Ammon's horn (tissue), 1 donor: Measurements from ENCODE around the gene SESN3.
"Not testable (repeated sequence)": the region's sequence is repeated elsewhere in the genome, so short reads cannot be mapped to it uniquely, and the experiment has no call there.

Experiments
- DNase-seq: peaks from one replicate; pipeline ENCODE4 v3.0.0-alpha.2; 2016; ENCODE audit warnings: low spot score

Gene SESN3

DNA sequence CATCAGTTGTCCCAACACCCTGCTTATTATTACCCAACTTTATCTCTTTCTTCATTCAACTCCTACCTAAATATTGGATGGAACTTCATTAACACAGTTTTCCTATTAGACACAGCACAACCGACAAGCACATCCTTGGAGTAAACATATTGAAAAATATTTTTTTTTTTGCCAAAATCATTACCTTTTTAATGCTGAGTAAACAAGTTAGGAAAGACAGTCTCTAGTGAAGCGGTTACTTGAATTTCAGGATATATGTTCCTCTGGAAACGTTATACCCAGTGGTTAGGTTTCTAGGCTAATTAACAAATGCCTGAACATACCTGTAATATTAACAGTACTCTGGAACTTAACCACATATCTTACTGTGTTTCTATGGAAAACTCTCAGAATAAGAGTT lies 11.4 kb downstream of the SESN3 start:
- DNase-seq, result no peak

DNA sequence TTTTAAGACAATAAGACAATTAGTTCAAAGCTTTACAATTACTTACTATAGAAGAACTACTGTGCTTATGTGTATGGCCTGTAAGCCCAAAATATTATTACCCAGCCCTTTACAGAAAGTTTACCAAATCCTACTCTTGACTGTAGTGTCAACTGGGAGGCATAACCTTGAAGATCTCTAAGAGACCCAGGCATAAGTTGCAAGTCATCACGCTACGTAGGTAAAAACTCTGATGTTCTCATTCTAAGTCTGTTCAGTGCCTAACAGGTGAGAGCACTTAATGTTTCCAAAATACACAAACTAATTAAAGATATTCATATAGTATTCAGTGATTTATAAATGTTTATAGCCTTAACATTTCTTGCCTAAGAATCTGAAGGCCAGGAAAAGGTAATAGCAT lies 12.9 kb downstream of the SESN3 start:
- DNase-seq, result no peak

DNA sequence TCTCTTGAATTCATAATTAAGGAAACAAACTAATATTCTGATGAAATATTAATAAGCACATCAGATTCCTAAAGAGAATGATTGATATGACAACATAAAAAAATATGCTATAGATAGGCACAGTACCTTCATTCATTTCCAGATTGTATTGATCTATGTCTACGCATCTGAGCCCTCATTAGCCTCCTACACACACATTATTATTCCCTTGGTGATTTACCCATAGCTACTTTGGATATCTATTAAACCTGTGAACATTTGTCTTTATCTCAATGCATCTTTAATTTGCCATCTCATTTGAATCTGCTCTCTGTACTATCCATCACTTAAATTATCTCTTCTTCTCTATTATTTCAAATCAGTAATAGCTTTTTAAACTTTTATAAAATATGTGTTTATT lies 18.4 kb downstream of the SESN3 start:
- DNase-seq, result no peak

DNA sequence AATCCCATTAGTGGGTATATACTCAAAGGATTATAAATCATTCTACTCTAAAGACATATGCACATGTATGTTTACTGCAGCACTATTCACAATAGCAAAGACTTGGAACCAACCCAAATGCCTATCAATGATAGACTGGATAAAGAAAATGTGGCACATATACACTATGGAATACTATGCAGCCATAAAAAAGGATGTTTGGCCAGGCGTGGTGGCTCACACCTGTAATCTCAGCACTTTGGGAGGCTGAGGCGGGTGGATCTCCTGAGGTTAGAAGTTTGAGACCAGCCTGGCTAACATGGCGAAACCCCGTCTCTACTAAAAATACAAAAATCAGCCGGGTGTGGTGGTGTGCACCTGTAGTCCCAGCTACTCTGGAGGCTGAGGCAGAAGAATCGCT lies 21.5 kb downstream of the SESN3 start:
- DNase-seq, result not testable (repeated sequence)

DNA sequence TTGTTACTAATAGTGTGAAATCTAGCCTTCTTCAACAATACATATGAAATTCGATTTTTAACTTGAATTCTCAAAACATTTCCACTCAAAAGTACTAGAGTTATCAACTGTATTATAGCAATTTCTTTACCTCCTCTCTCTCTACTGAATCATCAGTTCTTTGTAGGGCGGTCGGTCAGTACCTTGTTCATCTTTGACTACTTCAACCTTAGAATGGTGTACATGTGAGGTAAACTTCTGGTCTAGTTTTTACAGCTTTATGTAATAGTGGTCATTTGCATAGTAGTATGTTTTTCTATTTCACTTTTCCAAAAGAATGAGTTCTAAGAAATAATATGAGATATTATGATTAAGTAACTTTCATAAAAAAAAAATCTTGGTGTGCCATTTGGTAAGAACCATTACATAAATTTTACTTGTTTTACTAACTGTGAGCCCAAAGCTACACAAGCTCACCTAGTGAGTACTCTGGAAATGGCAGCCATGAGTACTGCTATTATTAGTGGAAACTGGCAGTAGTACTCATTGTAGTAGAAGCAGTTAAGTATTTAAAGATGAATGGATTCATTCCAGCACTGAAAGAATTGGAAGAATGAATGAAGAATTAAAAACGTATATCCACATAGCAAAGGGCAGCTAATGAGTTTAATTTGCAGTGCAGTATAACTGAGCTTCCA lies 30.1 kb downstream of the SESN3 start:
- DNase-seq, result no peak

DNA sequence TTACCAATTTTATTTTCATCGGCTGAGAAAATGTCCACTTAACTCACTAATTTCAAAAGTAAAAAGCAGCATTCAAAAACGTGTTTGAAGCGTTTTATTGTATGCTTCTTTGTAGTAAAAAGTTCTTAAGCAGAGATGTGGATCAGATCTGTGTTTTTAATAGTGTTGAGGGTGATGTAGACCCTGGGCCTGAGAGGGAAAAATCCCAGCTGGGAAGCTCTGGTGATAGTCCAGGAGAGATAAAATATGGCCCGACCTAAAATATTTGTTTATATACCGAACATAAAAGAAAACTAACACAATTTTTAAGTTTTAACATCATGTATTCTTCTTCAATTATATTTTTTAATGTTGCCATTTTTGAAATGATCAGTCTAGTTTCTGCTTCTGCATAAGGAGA lies 35.2 kb downstream of the SESN3 start:
- no peak for DNase-seq

DNA sequence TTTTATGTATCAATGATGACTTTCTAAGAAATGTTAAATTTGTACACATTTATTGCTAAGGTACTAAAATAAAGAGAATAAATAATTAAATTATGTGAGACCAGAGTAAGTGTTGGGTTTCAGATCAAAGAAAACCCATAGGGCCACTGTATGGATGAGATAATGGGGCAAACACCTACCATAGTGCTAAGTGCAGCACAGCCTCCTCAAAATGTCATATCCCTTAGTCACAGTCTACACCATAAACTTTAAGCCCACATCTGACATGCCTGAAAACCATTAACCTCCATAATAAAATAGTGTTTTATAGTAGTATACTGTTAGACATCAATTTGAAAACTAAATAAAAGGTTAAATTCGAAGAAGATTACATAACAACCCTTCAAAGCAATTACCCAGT lies 37.5 kb downstream of the SESN3 start:
- no peak for DNase-seq

DNA sequence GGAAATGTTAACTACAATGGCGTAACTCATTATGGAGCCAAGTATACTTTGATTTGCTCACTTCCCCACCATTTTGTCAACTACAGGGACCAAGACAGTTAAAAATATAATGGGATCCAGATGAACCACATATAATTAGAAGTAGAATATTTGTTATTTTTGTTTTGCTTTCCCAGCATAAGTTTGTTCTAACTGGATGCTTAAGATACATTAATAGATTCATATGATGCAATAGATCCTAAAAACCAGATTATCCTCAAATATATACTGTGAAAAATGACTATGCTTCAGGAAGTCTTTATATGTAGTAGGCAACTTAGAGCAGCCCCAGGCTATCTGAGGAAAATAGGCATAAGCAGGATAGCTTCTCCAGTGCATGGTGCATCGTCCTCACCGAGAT lies 38.3 kb downstream of the SESN3 start:
- no peak for DNase-seq

DNA sequence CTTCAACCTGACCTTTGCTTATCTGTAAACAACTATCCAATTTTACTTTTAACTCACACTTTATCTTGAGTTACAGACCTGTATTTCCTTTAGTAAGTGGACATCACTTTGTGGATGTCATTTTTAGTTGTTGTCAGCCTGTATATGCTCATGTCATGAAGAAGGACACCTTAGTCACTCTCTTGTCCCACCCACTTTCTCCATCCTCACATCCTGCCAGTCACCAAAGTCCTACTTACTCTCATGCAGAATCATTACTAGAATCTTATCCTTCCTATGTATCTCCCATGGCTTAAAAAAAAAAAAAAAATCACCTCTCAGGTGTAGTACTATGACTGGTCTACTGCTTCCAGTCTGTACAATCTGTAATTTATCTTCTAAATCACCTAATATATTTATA lies 43.3 kb downstream of the SESN3 start:
- no peak for DNase-seq

DNA sequence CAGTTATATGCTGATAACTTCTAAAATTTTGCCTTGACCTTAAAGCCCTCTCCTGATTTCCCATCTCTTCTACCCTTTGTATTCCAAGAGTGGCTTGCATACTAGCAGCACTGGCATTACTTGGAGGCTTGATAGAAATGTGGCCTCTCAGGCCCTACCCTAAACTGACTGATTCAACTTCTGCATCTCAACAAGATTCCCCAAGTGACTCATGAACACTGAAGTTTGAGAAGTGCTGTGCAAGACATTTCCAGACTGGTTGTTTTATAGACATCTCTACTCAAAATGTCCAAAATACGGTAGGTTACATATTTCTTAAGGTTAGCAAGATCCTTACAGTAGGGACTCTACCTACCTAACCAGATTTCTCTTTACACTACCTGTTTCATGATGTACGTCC lies 48.6 kb downstream of the SESN3 start:
- no peak for DNase-seq

DNA sequence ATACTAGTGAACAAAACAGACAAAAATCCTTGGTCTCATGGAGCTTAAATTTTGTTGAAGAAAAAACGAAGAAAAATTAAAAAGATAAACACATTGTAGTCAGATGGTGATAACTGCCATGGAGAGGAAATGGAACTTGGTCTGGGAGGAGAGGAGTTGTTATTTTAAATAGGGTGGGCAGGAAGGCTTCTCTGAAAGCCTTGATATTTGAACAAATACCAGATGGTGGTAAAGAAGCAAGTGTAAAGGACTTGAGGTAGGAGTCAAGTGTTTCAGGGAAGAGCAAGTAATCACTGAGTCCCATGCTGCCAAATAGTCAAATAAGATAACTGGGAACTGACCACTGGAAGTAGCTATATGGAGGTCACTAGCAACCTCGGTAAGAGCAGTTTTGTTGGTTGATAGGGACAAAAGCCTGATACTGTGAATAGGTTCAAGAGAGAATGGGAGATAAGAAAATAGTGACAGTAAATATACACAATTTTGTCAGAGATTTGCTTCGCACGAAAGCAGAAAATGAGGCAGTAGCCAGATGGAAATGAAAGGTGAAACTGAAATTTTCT lies 55.1 kb downstream of the SESN3 start:
- DNase-seq, result no peak

DNA sequence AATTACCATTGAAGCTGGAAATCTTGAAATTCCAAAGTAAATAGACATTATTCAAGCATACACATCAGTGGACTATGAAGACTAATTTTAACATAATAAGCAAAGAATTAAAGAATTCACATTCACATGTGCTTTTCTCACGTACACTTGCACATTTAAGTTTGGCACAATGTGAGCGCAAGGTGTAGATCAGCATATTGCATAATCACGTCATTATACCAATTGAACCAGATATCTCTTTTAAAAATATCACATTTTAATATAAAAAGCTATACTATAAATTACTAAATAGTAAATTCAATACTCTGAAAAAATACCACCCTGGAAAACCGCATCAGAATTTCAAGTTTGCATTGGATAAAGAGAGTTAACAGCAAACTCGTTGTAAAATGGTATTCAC lies 60.7 kb downstream of the SESN3 start:
- DNase-seq, result no peak

DNA sequence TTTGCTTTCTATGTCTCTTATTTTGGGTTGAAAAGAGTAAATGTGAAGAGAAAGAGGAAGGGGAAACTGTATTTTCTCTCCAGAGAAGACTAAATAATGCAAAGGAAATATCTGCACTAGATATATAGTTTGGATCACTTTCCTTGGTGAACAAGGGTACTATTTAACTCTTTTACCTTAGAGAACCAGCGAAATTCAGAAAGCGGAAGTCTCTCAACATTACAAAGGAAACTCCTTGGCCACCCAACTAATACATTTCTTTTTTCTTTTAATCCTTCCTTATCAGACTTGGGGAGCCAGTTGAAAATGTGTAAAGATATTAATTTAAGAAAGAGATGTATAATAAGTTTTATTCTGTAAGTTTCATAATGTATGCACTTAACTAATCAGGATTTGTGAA lies 64.2 kb downstream of the SESN3 start:
- DNase-seq, result no peak

DNA sequence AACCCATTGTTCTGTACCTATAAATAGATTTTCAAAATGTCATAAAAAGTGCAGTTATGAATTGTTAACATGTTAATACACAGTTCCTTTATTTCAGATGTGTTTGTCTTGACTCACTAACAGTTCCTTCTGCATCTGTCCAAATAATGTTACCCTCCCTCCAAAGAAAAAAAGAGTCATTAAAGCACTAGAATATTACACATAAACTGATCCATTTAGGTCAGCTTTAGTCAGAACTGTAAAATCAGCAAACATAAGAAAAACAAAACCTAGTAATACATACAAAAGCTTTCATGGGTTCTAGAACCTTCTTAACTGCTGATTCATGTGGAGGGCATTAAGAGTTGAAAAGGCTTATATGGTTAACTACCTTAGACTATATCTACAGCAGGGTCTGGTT lies 65.4 kb downstream of the SESN3 start:
- DNase-seq, result no peak

DNA sequence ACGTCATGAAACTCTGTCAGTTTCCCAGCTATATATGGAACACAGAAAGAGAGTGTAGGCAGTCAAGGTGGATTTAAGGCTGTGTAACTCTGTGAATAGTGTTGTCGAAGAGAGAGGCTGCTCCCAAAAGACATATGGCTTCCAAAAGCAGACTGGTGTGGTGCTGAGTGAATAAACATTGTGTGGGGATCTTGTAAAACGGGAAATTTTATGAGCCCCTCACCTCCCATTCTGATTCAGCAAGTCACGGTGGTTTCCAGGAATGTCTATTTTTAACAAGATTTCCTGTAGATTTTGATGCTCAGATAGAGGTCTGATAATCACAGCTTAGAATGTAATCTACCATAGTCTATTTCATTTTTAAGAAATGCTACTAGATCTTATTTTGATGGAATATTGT lies 67.9 kb downstream of the SESN3 start:
- no peak for DNase-seq

DNA sequence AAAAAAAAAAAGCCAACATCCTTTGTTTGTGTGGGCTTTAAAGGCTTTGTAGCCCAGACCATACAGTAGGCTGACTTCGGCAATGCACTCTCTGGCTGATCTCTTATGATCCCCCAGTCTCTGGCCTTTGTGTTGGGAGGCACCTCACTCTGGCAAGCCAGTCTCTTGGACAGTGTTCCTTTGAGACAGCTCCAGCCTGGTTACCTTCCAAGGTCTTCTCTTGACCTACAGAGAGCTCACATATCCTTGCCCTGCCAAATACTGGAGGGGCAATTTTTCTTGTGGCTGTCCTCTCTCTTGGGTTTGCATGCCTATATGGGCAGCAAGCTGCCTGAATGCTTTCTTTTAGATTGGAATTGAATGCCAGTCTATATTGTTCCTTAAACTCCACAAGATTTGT lies 69.8 kb downstream of the SESN3 start:
- no peak for DNase-seq

DNA sequence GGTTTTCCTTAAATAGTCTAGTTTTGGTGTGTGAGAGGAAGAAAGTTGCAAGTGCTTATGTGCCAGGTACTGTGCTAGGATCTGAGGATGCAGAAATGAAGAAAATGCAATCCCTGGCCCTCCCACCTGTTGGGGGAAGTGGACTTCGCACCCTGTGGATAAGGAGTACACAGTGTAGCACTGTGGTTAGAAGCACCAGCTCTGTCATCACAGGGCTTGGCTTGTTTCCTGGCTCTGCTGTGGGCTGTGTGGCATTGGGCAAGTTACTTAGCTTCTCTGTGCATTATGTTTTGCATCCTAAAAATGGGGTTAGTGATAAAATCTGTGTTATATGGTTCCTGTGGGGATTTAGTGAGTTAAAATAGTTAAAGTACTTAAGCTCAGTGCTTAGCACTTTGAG lies 73.2 kb downstream of the SESN3 start:
- DNase-seq, result no peak

DNA sequence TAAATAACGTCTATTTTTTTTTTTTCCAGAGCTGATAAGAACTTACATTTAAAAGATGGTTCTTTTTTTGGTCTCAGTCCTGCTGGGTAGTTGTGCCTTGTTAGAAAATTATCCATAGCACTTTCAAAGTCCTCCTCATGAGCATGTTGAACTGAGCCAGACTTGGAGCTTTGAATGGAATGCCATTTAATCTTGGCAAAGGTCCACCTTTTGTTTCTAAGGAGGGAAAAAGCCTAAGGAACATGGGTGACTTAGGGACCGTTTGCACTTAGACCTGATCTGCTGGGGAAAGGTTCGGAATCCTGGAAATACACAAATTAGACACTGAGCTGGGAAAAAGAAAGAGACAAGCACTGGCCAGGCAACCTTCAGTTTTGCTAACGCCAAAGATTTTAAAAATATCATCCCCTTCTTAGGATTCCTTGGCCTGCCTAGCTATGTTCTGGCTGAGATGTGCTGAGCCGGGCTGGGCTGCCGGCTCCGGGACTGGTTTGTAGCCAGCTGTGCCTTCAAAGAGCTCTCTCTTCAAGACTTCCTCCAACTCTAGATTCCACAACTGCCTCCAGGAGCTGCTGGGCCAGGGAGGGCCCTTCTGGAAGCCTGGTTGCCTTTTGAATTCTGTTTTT lies 74.0 kb downstream of the SESN3 start:
- no peak for DNase-seq

DNA sequence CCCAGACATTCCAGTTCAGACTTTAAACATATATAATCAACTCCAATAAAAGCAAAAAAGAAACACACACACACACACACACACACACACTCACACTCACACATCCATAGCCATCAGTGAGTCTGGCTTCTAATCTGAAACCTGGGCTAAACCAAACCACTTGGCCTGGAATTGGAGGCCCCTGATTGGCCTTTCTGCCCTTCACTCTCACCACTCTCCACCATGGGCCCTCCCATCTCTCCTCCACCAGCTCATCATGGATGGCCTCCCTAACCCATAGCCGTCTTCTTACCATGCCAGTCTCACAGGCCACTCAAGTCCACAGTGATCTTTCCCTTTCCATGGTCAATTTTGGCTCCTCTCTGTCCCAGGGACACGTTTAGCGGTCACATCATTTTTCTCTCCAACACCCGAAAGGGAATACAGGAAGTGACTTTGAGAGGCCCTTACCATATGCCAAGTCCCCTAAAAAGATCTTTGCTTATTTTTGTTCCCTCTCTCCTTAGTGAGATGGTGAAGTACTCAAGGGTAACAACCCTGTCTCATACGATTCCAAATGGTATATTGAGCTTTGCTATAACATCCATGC lies 74.8 kb downstream of the SESN3 start:
- DNase-seq, result no peak

DNA sequence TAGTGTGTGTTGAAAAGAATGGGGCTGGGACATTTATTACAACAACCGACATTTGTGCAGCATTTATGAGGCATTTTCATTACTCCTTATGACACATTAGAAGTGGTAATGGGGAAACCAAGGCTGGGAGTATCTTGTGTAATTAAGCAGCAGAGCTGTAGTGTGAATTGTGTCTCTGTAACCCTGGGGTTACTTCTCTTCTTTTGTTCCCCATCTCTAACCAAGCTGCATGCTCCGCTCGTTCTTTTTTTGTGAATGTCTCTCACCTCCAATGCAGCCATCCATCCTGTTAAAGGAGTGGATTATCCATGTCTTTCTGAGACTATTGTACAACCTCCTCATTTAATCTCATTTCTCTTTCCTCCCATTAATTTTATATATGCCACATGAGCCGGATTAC lies 75.6 kb downstream of the SESN3 start:
- DNase-seq, result no peak

DNA sequence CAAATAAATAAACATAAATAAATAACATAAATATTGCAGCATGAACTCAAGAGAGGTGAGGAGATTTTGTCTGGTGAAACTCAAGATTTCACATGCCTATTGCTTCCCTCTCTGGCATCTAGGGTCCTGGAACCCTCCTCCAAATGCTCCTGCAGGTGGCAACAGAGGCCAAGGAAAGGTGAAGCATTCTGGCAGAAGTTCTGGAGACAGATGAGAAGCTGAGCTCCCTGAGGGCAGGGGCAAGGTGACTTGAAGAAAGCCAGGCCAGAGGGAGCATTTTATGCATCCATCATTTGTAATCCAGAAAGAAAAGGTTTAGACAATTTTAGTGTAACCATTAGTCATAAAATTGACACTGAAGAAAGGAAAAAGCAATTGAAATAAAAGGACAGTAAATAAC lies 76.5 kb downstream of the SESN3 start:
- no peak for DNase-seq

DNA sequence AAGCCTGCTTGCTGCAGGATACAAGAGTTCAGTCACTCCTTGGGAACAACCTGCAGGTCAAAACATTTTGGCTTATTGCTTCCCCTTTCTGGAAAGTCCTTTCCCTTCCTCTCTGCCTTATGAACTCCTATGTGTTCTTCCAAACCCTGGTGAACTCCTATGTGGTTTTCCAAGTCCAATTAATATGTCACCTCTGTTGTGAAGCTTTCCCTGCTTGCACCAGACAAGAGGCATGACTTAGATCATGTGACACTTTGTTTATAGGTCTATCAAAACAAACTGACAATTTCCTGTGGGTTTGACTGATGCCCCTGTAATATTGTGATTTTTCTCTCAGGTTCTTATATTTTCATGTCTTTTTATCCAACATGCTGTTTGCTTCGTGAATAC lies 77.2 kb downstream of the SESN3 start:
- DNase-seq, result no peak
